ENCODE measurements around the gene HGD. TPM values are rescaled to one million over a fixed set of nuclear protein-coding genes. Genes with fewer than 3 reads are reported as not detected.

Gene HGD
- polyA plus RNA-seq, 1 of the 3 experiments (the other 2 are of a cell fraction) = not detected

GRCh38 chr3:120648290-120648689 is 33.7 kb downstream of the HGD start:
- no peaks in the 10 kb centered on the region for H4K20me1 ChIP-seq (ENCODE audit: insufficient read depth)
- ChIA-PET POLR2A (no interaction called here), CTCF (interaction anchor here (1.1 kb wide), 1 partner anchor 14 kb away, joined by 3 read pairs; no protein-coding TSS in a partner anchor)
- no peak for DNase-seq
- no peaks in the 10 kb centered on the region for H3K36me3 ChIP-seq (replicated peaks in 1 of 2; ENCODE audit: control insufficient read depth in 1 of 2, insufficient read depth in 2 of 2, low read length in 1 of 2)
- no peak overlapping the region for H2AFZ ChIP-seq (ENCODE audit: low read depth)
- no peak overlapping the region for H3K9ac ChIP-seq
- H3K4me3 ChIP-seq (ENCODE audit: low read depth in 2 of 2, low read length in 1 of 2) = no peak overlapping the region
- H3F3A ChIP-seq (replicated peaks; ENCODE audit: insufficient read depth) = no peaks in the 10 kb centered on the region
- H3K9me3 ChIP-seq = no peaks in the 10 kb centered on the region
- H3K27me3 ChIP-seq (ENCODE audit: insufficient read depth) = no peaks in the 10 kb centered on the region
- H3K9me2 ChIP-seq = no peaks in the 10 kb centered on the region
- no peak overlapping the region for H3K27ac ChIP-seq (ENCODE audit: low read depth in 2 of 2, low read length in 1 of 2)
- WGBS (ENCODE audit: low lambda C conversion rate) = 66% methylated on average over 5 of the region's 5 CpGs
- H3K4me1 ChIP-seq (ENCODE audit: control insufficient read depth in 1 of 2, insufficient read depth in 2 of 2, low read depth in 1 of 2, low read length in 1 of 2) = peaks cover 0 to 9% of the 10 kb centered on the region in 2 experiments; a peak in 2 of 4 replicates
- H3K79me2 ChIP-seq (ENCODE audit: insufficient read depth) = no peaks in the 10 kb centered on the region
- no peak overlapping the region for H3K4me2 ChIP-seq
- TF ChIP-seq JUND (IDR thresholded peaks at IDR 0.05) (no peak), NRF1 (IDR thresholded peaks at IDR 0.05; ENCODE audit: low read depth, low read length) (no peak), EP300 (IDR thresholded peaks at IDR 0.05; ENCODE audit: borderline replicate concordance in 1 of 2, low read depth in 1 of 2, low read length in 1 of 2) (no peak), MAX (IDR thresholded peaks at IDR 0.05; ENCODE audit: low read depth) (no peak), EZH2phosphoT487 (IDR thresholded peaks at IDR 0.05; ENCODE audit: borderline replicate concordance, low read depth) (no peak), FOSL2 (IDR thresholded peaks at IDR 0.05; ENCODE audit: borderline replicate concordance, low read depth) (no peak), NFIC (IDR thresholded peaks at IDR 0.05; ENCODE audit: borderline replicate concordance) (no peak)

GRCh38 chr3:120646771-120647432 is 35.1 kb downstream of the HGD start:
- Histone ChIP-seq H3F3A (replicated peaks; ENCODE audit: insufficient read depth) (no peaks in the 10 kb centered on the region), H3K9me3 (no peaks in the 10 kb centered on the region), H3K27me3 (ENCODE audit: insufficient read depth) (no peaks in the 10 kb centered on the region), H3K4me3 (ENCODE audit: low read depth in 2 of 2, low read length in 1 of 2) (no peak overlapping the region), H2AFZ (ENCODE audit: low read depth) (no peak overlapping the region), H3K9me2 (no peaks in the 10 kb centered on the region), H3K9ac (no peak overlapping the region), H3K4me1 (ENCODE audit: control insufficient read depth in 1 of 2, insufficient read depth in 2 of 2, low read depth in 1 of 2, low read length in 1 of 2) (no peaks in the 10 kb centered on the region; a peak in 1 of 4 replicates), H3K27ac (ENCODE audit: low read depth in 2 of 2, low read length in 1 of 2) (no peak overlapping the region), H3K36me3 (replicated peaks in 1 of 2; ENCODE audit: control insufficient read depth in 1 of 2, insufficient read depth in 2 of 2, low read length in 1 of 2) (no peaks in the 10 kb centered on the region), H3K79me2 (ENCODE audit: insufficient read depth) (no peaks in the 10 kb centered on the region), H3K4me2 (no peak overlapping the region), H4K20me1 (ENCODE audit: insufficient read depth) (no peaks in the 10 kb centered on the region)
- no peak for DNase-seq
- ChIA-PET CTCF (interaction anchor here (1.3 kb wide), 1 partner anchor 33 kb away, joined by 3 read pairs; no protein-coding TSS in a partner anchor), POLR2A (no interaction called here)
- TF ChIP-seq, protein P1, sequence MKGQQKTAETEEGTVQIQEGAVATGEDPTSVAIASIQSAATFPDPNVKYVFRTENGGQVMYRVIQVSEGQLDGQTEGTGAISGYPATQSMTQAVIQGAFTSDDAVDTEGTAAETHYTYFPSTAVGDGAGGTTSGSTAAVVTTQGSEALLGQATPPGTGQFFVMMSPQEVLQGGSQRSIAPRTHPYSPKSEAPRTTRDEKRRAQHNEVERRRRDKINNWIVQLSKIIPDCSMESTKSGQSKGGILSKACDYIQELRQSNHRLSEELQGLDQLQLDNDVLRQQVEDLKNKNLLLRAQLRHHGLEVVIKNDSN (IDR thresholded peaks at IDR 0.05; ENCODE audit: borderline replicate concordance, low read depth) = no peak
- no peak for TF ChIP-seq FOXM1 (IDR thresholded peaks at IDR 0.05; ENCODE audit: low read depth)
- TF ChIP-seq MXI1 (IDR thresholded peaks at IDR 0.05; ENCODE audit: low read depth, low read length) = no peak
- WGBS (ENCODE audit: low lambda C conversion rate) = 64% methylated on average over 5 of the region's 5 CpGs

All from SK-N-SH (cell line).